Panc1 (cell line): ENCODE results near the gene STARD13. TPM values are rescaled to one million over a fixed set of nuclear protein-coding genes. Genes with fewer than 3 reads are reported as not detected.

Experiments used
- ATAC-seq: fragments of 200-7000 bp; cut with Tn5 transposase; 2 replicates; pipeline ENCODE4 v1.9.1; 2020; ENCODE audit warnings: mild to moderate bottlenecking, moderate library complexity
- BruUV-seq: library from RNA; stranded (reverse); fragments of 400-500 nt; replicated peaks from 2 replicates; lab custom pipeline; 2021; lab: Mats Ljungman, UMichigan
- CTCF ChIA-PET: fragments of 300-600 bp; sonication (Branson Sonifier 250); formaldehyde crosslinking; loops from one replicate; lab custom pipeline; 2022; ENCODE audit warnings: antibody characterized with exemption; lab: Charles Lee
- POLR2A ChIA-PET: fragments of 300-600 bp; sonication (Branson Sonifier 250); formaldehyde crosslinking; loops from one replicate; lab custom pipeline; 2022; ENCODE audit warnings: antibody characterized with exemption; lab: Charles Lee
- DNase-seq: peaks from one replicate; pipeline ENCODE4 v3.0.0-alpha.2; 2010; ENCODE audit warnings: low read depth, low spot score
- H3K27ac ChIP-seq: 2 replicates; pipeline ENCODE4 v1.5.1; 2011; ENCODE audit warnings: mild to moderate bottlenecking, low read length, inconsistent platforms
- H3K27me3 ChIP-seq: fragments of 200-500 bp; sonication (Bioruptor generic); 2 replicates; pipeline ENCODE4 v1.6.0; 2014; ENCODE audit warnings: low read length, inconsistent platforms; ENCODE audit not compliant: control insufficient read depth, insufficient read depth
- H3K36me3 ChIP-seq: fragments of 200-500 bp; sonication (Bioruptor generic); 2 replicates; pipeline ENCODE4 v1.5.1; 2014; ENCODE audit warnings: inconsistent platforms, mild to moderate bottlenecking, low read length, moderate library complexity; ENCODE audit not compliant: control insufficient read depth, insufficient read depth
- H3K4me1 ChIP-seq: 2 replicates; pipeline ENCODE4 v1.5.1; 2011; ENCODE audit warnings: inconsistent platforms, mild to moderate bottlenecking, low read length, moderate library complexity; ENCODE audit not compliant: control insufficient read depth, insufficient read depth
- H3K4me3 ChIP-seq, 2 experiments: 2 replicates each; pipeline ENCODE4 v1.5.1; 2011 to 2012; ENCODE audit warnings: low read depth in 2 of 2, low read length in 2 of 2, mild to moderate bottlenecking in 2 of 2, inconsistent platforms in 1 of 2, moderate library complexity in 1 of 2
- H3K9me3 ChIP-seq: fragments of 200-500 bp; sonication (Bioruptor generic); 2 replicates; pipeline ENCODE4 v1.5.1; 2014; ENCODE audit warnings: low read depth, mild to moderate bottlenecking, inconsistent platforms, low read length, moderate library complexity; ENCODE audit not compliant: control insufficient read depth, insufficient read depth
- CTCF ChIP-seq: fragments of 450-650 bp; IDR thresholded peaks from 2 replicates; pipeline ENCODE4 v1.5.1; 2017; ENCODE audit warnings: mild to moderate bottlenecking
- POLR2AphosphoS5 ChIP-seq: IDR thresholded peaks from 2 replicates; pipeline ENCODE4 v1.6.1; 2012; ENCODE audit warnings: mild to moderate bottlenecking, low read depth, low read length, moderate library complexity
- SIN3A ChIP-seq: IDR thresholded peaks from 2 replicates; pipeline ENCODE4 v1.6.1; 2012; ENCODE audit warnings: low read depth, mild to moderate bottlenecking, low read length, moderate library complexity, borderline replicate concordance; ENCODE audit not compliant: insufficient read depth
- TCF7L2 ChIP-seq: IDR thresholded peaks from 2 replicates; pipeline ENCODE4 v1.6.1; 2011; ENCODE audit warnings: mild to moderate bottlenecking, low read depth, low read length, inconsistent platforms
- in situ Hi-C: cut with HindIII; loops from 2 replicates; pipeline ENCODE4 v1.10.0; 2016; ENCODE audit warnings: low sequenced_read_pairs, low pct_unique_long_range_greater_than_20kb
- intact Hi-C: fragments of 100-400 bp; cut with micrococcal nuclease; formaldehyde crosslinking; loops from one replicate; pipeline ENCODE4 v1.10.0; 2022; ENCODE audit not compliant: unreplicated experiment
- total RNA-seq: library from RNA; stranded (reverse); gene quantifications from one replicate; pipeline ENCODE4 v1.2.1, GENCODE V29; 2021; ENCODE audit not compliant: unreplicated experiment
- TF ChIP-seq, protein P1 (sequence below), 2 experiments: IDR thresholded peaks; 2 replicates each; pipeline ENCODE4 v1.6.1; 2011 to 2012; ENCODE audit warnings: low read depth in 2 of 2, control low read depth in 1 of 2, low read length in 1 of 2, mild to moderate bottlenecking in 1 of 2, moderate library complexity in 1 of 2; ENCODE audit not compliant: insufficient read depth in 1 of 2

The STARD13 gene
- total RNA-seq, 1 experiment from 2014 or later: 6.5 TPM

DNA sequence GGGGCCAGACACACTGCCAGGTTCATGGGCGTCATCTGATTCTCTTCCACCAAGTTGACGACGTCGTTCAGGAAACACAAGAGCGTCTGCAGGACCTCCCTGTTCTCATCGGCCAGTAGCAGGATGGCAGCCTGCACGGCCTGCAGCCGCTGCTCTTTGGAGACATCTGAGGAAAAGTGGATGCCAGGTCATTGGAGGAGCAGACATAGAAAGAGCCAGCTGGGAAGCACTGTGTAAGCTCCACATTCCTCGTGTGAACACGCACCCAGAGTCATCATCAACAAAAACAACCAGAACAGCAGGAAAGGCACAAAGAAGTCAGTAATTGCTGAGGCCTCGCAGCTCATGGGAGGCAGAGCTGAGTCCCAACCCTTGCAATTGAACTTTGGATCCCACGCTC, 172.8 kb downstream of the STARD13 start:
- Histone ChIP-seq H3K27ac (no peak overlapping the region), H3K36me3 (no peaks in the 10 kb centered on the region)
- POLR2A ChIA-PET: no interaction called here

DNA sequence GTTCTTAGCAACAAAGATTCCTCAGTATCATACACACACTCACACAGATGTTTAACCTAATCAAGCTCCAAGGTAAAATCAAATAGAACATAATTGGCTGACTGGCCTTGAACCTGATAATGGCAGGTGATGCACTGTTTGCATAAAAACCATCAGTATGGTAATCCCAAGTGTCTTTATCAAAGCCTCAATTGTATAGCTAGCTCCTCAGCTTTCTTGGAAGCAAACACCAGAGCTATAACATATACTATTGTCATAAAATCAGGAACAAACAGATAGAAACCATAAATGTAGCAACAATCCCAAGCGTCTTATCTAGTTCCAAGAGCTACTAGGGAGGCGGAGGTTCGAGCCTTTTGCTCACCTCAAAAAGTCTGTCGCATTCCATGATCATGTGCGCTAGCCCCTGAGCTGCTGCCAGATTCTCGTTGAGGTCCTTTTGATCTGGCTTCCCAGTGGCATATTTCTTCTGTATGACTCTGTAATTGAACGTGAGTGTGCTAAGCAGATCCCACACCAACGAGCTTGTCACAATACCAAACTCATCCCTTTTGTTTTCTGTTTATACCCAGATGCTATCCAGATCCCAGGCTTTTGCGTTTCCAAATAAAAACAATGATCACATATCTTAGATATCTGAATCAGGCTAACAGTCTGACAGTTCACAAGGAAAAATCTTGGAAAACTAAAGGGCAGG, 174.0 kb downstream of the STARD13 start:
- POLR2A ChIA-PET: no interaction called here
- CTCF ChIA-PET: no interaction called here
- Histone ChIP-seq H3K4me3 (no peak overlapping the region), H3K4me1 (no peaks in the 10 kb centered on the region), H3K9me3 (no peaks in the 10 kb centered on the region), H3K27ac (no peak overlapping the region), H3K36me3 (no peaks in the 10 kb centered on the region), H3K27me3 (no peaks in the 10 kb centered on the region)
- in situ Hi-C loops: no loop called here
- no peak for ATAC-seq
- intact Hi-C loops: no loop called here
- DNase-seq: no peak
- no peak for TF ChIP-seq TCF7L2
- TF ChIP-seq SIN3A: no peak
- no peak for TF ChIP-seq CTCF
- no peak for TF ChIP-seq POLR2AphosphoS5
- TF ChIP-seq, protein P1, sequence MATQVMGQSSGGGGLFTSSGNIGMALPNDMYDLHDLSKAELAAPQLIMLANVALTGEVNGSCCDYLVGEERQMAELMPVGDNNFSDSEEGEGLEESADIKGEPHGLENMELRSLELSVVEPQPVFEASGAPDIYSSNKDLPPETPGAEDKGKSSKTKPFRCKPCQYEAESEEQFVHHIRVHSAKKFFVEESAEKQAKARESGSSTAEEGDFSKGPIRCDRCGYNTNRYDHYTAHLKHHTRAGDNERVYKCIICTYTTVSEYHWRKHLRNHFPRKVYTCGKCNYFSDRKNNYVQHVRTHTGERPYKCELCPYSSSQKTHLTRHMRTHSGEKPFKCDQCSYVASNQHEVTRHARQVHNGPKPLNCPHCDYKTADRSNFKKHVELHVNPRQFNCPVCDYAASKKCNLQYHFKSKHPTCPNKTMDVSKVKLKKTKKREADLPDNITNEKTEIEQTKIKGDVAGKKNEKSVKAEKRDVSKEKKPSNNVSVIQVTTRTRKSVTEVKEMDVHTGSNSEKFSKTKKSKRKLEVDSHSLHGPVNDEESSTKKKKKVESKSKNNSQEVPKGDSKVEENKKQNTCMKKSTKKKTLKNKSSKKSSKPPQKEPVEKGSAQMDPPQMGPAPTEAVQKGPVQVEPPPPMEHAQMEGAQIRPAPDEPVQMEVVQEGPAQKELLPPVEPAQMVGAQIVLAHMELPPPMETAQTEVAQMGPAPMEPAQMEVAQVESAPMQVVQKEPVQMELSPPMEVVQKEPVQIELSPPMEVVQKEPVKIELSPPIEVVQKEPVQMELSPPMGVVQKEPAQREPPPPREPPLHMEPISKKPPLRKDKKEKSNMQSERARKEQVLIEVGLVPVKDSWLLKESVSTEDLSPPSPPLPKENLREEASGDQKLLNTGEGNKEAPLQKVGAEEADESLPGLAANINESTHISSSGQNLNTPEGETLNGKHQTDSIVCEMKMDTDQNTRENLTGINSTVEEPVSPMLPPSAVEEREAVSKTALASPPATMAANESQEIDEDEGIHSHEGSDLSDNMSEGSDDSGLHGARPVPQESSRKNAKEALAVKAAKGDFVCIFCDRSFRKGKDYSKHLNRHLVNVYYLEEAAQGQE (IDR thresholded peaks at IDR 0.05; ENCODE audit: insufficient read depth in 1 of 2, low read depth in 2 of 2, low read length in 1 of 2): no peak
- no TSS peak for BruUV-seq

More for the DNA sequence above, 172.8 kb downstream of the STARD13 start:
- no peak for TF ChIP-seq POLR2AphosphoS5
- TF ChIP-seq, protein P1 (IDR thresholded peaks at IDR 0.05; ENCODE audit: insufficient read depth in 1 of 2, low read depth in 2 of 2, low read length in 1 of 2): no peak
- in situ Hi-C loops (no loop called here), intact Hi-C loops (no loop called here)
- Histone ChIP-seq H3K9me3 (no peaks in the 10 kb centered on the region), H3K4me3 (no peak overlapping the region), H3K4me1 (no peaks in the 10 kb centered on the region), H3K27me3 (no peaks in the 10 kb centered on the region)
- BruUV-seq: no TSS peak
- CTCF ChIA-PET: no interaction called here
- DNase-seq (no peak), ATAC-seq (no peak)
